ENCODE measurements around the gene ETV4.

Gene ETV4

DNA sequence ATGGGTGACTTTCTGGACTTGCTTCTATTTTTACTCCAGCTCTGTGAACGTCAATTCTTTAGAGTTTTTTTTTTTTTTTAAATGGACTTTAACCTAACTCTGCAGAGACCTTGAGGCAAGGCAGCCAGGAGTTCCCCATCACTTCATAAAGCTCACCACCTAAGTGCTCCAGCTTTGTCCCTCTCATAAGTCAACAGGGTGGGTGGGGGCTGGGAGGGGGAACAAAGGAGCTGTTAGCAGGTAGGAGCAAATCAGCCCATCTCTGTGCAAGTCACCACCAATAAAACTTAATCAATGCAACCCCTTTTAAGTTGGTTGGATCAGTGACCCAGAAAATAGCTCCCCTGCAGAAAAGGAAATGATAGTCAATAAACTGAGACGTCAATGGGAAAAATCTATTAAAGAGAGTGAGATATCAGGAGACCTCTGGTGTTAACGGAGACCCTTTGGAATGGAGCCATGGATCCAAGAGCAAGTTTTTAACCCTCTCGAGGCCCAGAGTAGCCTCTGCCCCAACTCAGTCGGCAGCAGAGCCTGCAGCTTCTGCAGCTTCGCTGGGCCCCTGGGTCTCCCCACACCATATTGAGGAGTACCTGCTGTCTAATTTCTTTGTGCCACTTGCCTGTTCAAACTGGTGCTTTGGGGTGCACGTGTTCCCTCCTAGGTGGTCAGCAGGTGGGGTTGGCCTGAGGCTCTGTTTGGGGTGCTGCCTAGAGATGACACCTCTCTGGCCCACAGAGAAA, 27.6 kb upstream of the ETV4 start:
- DNase-seq (ENCODE audit: insufficient read length, low spot score), result no peak
- no peak for FAIRE-seq

DNA sequence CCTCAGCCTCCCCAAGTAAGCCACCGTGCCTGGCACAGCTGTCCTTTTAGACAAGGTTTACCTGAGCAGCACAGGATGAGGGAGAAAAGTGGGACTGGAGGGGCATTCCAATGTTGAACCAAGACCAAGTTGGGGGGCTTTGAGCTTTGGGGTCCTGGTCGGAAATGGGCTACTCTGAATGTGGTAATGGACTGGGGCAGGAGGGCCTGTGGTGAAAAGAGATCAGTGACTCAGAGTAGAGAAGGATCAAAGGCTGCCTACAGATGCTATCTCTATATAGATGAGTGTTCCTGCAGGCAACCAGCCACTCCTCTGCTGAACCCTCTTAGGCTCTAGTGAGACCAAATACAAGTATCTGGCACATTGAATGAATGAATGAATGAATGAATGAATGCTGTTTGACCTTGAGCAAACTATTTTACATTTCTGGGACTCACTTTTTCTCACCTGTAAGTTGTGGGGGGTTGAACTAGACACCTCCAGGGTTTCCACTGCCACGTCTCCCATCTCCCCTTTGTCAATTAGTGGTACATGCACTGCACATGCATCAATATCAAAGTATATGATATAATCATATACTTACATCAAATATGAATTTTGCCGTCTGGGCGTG, 26.3 kb upstream of the ETV4 start:
- no peak for FAIRE-seq

DNA sequence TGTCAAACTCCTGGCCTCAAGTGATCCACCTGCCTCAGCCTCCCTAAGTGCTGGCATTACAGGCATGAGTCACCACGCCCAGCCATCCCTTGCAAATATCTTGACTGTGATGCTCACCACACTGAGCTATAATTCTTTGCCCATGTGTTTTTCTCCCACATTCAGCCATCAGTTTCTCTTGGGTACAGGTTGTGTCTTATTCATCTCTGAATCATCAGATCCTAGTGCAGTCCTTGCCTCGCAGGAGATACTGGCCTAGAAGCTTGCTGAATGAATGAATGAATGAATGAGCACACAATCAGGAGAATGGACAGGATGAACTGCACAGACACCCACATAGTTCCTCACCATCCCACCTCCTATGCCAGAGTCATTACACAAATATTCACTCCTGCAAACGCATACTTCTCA, 24.4 kb upstream of the ETV4 start:
- FAIRE-seq (peak; percentile 49), DNase-seq (ENCODE audit: insufficient read length, low spot score) (peak; percentile 65)

More for the DNA sequence above, 26.3 kb upstream of the ETV4 start:
- no peak for DNase-seq (ENCODE audit: insufficient read length, low spot score)

DNA sequence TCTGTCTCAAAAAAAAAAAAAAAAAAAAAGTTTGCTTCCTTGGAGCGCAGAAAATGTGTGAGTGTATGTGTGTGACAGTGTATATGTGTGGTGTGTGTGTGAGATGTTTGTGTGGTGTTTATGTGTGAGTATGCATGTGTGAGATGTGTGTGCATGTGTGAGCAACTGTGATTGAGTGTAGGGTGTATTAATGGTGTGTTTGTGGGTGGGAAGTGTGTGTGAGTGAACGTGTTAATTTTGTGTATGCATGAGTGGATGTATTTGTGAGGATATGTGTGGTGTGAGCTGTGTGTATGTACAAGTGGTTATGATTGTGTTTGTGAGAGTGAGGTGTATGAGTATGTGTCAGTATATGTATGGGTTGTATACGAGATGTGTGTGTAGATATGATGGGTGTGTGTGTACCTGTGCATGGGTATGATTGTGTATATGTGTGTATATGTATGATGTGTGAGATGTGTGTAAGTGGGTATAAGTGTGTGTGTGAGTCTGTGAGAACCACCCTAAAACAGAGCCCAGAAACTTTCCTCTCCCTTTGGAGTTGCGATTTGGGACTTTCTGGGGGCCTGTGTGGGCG, 22.5 kb upstream of the ETV4 start:
- FAIRE-seq (peak; percentile 88), DNase-seq (ENCODE audit: insufficient read length, low spot score) (no peak)

DNA sequence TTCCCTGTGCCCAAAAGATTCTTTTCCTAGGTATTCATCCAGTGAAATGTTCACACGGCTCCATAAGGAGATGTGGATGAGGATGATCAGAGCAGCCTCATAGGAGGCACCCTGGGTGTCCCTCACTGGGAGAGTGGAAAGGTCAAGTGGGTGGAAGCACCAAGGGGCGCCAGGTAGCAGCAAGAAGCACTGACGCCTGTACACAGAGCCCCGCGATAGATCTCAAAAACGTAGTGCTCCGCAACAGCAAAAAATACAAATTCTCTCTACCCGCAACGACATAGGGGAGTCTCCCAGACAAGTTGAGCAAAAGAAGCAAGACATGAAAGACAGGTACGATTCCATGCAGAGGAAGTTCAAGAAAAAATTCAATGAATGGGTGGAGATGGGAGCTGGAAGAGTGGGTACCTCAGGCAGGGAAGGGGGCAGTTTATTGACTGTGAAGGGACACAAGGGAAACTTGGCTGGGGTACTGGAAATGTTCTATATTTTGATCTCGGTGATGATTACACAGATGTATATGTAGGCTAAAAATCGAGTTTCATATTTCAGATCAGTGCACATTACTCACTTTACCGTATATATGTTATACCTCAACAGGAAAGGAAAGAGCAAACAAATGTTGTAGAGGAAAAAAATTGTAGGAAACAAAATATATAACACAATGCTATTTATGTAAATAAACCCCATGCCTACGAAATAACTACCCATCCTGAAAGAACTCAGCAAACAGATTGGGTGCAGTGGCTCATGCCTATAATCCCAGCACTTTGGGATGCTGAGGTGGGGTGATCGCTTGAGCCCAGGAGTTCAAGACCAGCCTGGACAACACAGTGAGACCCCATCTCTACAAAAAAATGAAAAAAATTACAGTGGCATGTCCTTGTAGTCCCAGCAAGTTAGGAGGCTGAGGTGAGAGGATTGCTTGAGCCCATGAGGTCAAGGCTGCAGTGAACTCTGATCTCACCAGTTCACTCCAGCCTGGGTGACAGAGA, 17.8 kb upstream of the ETV4 start:
- DNase-seq (ENCODE audit: insufficient read length, low spot score), result no peak
- FAIRE-seq, result no peak

DNA sequence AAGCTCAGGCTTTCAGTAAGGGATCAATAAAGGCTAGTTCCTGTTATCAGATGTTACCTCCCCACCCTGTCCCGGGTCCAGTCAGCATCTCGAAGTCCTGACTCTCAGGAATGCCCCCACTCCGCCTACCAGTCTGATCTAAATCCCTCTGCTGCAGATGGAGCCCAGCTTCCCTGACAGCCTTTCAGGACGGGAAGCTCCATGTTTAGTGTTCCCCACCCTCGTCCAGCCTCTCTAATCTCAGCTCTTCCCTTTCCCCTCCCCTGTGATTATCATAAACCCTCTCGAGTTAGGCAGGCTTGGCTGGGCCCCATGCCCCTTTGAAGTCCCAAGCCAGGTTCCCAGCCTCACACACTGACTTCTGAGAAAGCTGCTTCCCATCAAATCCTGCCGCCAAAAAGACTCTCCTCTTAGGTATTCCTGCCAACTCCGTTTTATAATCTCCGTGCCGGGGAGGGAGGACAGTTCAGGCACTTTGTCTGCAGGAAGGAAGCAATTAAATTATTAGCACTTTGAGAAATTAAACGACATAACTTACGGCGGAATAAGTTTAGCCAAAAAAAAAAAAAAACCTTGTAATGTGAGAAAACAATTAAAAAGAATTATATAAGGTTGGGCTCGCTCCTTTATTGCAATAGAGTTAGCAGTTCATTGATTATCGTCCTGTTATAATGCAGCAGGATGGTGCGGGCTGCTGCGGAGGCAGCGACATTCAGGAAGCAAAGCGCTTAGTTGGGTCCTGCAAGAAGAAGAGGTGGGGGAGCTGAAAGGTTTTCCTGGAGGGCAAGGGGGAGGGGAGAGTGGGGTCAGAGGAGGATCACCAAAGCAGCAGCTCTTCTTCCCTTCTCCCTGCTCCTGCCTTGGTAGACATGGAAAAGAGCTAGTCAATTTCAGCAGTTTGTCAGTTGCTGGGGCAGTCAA, 16.8 kb upstream of the ETV4 start:
- DNase-seq (ENCODE audit: insufficient read length, low spot score) (no peak), FAIRE-seq (no peak)

DNA sequence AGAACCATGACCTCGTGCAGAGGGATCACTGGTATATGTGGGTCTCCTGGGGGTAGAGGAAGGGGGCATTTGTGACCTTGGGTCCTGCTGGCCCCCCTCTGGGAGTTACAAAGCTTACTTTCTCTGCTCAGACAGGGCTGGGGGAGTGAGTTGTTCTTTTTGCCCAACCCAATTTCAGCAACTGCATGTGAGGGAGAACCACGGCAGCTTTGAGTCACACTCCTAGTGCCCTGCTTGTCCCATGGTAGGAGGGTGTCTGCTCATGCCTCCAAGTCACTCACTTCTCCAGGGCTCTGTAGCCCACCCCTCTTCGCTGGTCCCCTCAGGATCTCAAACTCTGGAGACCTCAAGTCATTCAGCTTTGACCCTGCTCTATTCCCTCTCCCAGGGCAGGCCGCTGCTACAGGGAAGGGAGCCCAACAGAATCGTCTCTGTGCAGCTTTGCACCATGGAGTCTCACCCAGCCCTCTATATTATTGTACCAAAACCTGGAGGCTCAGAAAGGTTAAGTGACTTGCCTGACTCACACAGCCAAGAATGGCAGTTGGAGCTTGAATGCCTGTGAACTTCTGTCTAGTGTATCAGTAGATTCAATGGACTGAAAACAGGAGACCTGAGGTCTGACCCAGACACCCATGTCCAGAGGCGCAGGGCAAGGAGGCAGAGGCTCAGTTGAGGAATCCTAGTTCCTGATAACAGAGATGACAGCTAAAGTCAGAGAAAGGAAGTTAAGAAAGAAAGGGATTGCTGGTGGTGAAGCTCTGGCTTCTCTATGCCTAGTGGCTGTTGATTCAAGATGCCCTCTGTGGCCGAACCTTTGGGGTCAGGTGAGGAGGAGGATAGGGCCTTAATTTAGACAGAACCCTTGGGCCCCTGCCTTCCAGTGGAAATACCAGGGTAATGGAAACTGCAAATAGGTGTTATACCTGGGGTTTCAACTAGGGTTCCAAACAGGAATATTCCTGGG, 14.6 kb upstream of the ETV4 start:
- FAIRE-seq (no peak), DNase-seq (ENCODE audit: insufficient read length, low spot score) (no peak)

DNA sequence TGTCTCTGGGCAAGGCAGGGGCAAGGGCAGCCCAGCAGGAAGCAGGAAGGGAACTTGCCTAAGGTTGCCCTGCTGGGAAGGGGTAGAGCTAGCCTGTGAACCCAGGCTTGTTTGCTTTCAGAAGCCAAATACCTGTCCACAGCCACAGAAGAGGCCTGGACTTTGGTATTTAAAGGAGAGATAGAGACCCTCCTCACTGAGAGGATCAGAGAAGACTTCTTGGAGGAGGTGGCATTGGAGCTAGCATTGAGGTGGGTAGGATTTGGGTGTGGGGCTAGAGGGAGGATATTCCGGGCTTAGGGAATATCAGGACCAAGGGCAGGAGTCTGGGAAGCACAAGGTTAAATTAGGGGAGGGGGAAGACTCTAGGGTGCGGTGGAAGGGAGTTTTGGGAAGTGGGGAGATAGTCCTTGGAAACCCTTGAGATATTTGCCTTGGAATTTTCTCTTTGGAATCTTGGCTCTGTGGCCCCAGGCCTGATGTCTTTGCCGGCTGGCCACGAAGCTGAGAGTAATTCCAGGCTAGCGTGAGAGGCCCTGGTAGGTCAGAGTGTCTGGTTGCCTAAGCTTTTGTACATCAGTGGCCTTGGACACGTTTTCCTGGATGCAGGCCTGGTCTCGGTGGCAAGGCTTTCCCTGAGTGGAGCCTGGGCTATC, 13.1 kb upstream of the ETV4 start:
- DNase-seq (ENCODE audit: insufficient read length, low spot score) (no peak), FAIRE-seq (no peak)

DNA sequence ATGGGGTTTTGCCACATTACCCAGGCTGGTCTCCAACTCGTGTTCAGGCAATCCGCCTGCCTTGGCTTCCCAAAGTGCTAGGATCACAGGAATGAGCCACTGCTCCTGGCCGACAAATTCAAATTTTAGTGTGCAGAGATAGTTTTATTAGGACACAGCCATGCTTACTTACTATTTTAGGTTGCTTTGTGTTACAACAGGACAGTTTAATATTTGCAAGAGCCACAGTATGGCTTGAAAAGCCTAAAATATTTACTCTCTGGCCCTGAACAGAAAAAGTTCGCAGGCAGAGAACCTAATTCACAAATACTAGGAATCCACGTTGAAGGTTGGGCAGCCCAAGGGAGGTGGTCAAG, 12.6 kb upstream of the ETV4 start:
- DNase-seq (ENCODE audit: insufficient read length, low spot score), result no peak
- FAIRE-seq, result no peak

DNA sequence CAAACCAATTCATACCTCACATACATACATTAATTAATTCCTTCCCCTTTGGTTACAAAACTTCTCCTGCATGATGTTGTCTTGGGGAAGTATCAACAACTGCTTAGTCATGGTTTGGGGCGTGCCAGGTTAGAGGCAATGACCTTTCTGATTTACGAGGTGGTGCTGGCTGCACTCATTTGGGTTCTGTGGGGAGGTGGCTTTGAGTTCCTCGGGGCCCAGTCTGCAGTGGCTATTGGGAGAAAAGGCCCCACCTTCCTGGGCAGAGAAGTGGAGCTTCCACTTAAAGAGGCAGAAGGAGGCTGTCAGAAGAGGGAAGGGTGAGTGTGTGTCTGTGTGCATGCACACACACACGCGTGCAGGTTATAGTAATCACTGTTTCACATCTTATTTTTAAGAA, 10.2 kb upstream of the ETV4 start:
- DNase-seq (ENCODE audit: insufficient read length, low spot score), result peak; percentile 64
- FAIRE-seq, result peak; percentile 80

DNA sequence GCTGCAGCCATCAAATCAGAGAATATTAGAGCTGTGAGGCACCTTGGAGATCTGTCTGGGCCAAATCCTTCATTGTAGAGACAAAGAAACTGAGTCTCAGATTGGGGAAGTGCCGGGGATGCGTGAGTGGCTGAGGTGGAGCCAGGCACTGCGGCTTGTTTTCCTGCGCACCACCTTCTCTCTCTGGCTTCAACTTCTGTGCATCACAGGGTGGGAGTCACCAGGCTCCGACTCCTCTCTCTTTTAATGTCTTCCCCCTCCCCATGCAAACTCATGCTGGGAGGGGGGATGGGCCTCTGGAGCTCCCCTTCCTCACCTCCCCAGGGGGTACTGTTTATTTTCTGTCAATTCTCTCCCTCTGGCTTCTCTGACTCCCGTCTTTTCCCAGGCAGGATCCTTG, 8.7 kb upstream of the ETV4 start:
- FAIRE-seq, result no peak
- DNase-seq (ENCODE audit: insufficient read length, low spot score), result no peak

DNA sequence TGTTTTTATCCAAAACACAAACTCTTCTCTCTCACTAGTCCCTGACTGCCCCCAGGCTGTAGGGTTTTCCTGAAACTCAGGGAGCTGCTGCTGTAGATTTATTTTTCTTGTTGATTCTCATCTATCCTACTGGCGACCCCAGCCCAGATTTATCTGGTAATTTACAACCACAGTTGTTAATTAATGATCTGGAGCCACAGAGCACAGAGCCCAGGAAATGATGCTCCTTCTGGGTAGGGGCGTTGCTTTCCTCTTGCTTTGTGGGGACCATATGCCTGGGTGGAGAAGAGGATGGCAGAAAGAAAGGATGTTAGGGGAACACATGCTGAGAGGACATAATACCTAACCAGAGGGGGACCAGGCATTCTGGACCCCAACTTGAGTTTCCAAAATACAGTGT, 7.4 kb upstream of the ETV4 start:
- no peak for FAIRE-seq
- DNase-seq (ENCODE audit: insufficient read length, low spot score), result no peak

DNA sequence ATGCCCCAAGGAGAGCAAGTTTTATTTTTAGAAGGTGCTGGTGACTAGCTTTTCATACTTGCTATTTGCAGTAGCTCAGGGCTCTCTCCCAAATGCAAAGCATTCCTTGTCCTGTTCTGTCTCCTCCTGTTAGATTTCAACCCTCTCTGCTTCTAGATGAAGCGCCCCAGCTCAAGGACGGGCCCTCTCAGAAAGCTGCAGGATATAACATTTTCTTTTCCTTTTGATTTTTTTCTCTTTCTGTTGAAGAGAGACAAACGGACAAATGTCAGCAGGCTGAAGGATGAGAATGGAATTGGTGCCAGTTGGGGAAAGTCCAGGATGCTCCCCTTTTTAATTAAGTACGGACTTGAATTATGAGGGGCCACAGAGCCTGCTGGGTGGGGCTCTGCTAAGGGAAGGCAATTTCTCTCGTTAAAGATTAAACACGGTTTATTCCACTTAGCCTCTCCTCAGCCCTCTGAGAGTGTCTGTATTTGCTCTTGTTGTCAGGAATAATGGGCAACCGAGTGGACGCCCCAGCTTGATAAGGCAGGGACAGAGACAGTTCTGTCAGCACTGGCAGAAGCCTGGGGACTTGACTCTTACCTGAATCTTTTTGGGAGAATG, 6.2 kb upstream of the ETV4 start:
- DNase-seq (ENCODE audit: insufficient read length, low spot score) (no peak), FAIRE-seq (no peak)

DNA sequence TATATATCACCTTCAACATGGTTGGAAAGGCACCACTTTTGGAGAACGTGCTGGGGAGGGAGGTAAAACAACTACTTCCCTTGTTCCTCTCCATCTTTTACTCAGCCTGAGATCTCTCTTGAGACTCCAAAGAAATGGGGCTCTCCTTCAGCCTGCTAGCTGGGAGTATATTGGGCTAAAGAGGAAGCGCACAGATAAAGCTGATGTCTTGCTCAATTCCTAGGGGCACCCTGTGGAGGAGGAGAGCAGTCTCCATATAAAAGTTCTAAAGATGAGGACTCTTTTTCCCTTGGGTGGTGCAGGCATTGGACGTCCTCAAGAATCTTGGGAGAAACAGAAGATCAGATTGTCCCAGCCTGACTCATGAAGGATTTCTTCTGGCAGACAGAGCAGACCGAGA, 4.6 kb upstream of the ETV4 start:
- DNase-seq (ENCODE audit: insufficient read length, low spot score), result no peak
- FAIRE-seq, result no peak

DNA sequence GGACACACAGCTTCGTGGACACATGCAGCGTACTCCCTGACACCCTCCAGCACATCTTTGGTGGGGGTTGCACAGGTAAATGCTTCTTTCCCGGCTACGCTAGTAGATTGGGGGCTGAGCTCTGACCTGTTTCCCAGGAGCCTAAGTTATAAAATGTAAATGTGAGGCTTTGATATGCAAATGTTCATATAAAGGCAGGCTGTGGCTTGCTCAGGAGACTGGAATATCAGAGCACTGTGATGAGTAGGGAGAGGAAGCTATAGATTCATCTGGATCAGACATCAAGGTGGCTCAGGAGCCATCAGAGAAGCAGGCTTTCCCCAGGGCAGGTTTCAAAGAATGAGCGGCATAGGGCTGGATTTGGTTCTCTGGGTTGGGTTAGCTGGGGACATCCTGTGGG, 3.4 kb upstream of the ETV4 start:
- no peak for FAIRE-seq
- DNase-seq (ENCODE audit: insufficient read length, low spot score), result no peak

DNA sequence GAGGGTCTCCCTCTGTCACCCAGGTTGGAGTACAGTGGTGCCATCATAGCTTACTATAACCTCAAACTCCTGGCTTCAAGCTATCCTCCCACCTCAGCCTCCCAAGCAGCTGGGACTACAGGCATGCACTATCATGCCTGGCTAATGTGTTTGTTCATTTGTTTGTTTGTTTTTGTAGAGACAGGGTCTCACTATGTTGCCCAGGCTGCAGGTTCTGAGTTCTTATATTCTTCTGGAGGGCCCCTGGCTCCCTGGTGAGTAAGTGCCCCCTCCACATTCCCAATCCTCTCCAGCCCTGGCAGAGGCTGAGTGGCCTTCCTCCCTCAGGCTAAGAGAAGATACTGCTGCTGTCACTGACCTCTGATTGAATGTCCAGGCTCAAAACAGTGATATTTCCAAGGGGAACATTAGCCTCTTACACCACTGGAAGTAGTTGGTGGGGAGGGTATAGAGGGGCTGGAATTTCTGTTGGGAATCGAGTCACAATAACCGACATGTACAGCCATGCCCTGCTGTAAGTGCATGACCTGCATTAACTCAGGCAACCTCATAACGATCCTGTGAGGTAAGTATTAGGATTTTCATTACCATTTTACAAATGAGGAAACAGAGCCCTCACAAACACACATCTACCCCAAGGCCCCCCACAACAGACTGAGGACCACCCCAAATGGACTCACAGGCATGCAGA, 2.7 kb upstream of the ETV4 start:
- no peak for DNase-seq (ENCODE audit: insufficient read length, low spot score)
- FAIRE-seq, result no peak

DNA sequence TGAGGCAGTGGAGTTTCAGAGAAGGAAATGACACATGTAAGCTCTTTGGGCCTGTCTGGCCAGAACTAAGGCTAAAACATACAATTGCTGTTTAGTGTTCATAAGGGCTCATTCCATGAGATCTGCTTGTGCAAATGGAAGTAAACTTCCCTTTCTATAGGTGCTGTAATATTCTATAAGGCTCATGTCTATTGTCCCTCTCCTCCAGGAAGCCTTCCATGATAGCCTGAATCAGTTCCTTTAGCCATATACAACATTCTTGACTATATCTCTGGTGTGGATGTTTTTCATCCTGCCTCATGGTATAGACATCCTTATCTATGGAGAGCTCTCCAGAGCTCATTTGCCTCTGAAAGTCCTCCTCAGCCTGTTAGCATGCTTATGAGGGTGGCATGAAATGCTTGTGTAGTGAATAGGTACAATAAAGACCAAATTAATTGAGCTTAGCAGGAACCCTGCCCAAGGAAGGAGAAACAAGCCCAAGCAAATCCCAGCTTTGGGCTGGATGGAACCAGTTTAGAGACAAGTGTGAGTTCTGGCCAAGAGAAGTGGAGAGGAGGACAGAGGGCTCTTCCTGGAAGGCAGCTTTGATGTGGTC, 1.6 kb upstream of the ETV4 start:
- DNase-seq (ENCODE audit: insufficient read length, low spot score) (no peak), FAIRE-seq (no peak)
